ENCODE measurements around the gene NPTXR.

Gene NPTXR

DNA sequence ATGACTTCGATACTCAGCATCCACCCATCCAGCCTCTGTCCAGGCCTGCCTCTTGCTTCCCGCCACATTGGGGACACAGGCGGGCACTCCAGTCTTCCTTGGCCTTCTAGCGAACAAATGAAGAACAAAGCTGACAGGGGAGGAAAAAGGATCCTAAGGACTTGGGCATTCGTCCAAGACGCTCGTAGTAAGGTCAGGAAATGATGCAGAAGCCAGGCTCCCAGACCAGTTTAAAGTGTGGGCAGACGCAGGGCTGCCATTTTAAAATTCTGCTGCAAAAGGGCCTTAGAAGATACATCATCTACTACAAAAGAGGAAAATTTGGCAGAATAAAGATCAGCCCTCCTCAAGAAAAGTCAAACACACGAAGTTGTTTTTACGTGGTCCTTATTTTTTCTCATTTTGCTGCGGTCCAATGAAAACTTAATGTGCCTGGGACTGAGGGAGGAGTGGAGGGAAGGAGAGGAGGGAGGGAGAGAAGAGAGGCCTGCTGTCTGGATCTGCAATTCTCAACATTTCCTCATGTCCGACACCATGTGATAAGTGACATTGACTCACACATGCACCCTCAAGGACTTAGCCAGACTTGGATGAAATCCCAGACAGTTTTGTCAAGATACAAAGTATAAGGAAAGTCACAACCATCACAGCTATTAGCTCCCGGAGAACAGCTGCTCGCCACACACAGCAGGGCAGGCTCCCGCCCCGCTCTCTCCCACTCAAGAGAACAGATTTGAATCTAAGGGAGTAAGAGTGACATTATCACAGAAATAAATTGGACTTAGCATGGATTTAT is 55.6 kb downstream of the NPTXR start:
- Histone ChIP-seq H3K4me3 (ENCODE audit: severe bottlenecking) (no peak overlapping the region), H3K4me1 (ENCODE audit: insufficient read depth, poor library complexity, severe bottlenecking) (peaks cover 2% of the 10 kb centered on the region), H3K9me3 (ENCODE audit: severe bottlenecking) (no peaks in the 10 kb centered on the region), H3K36me3 (ENCODE audit: low read depth) (no peaks in the 10 kb centered on the region), H3K27ac (ENCODE audit: poor library complexity, severe bottlenecking) (no peak overlapping the region), H3K27me3 (ENCODE audit: insufficient read depth, poor library complexity, severe bottlenecking) (no peaks in the 10 kb centered on the region)
- TF ChIP-seq, protein P1, sequence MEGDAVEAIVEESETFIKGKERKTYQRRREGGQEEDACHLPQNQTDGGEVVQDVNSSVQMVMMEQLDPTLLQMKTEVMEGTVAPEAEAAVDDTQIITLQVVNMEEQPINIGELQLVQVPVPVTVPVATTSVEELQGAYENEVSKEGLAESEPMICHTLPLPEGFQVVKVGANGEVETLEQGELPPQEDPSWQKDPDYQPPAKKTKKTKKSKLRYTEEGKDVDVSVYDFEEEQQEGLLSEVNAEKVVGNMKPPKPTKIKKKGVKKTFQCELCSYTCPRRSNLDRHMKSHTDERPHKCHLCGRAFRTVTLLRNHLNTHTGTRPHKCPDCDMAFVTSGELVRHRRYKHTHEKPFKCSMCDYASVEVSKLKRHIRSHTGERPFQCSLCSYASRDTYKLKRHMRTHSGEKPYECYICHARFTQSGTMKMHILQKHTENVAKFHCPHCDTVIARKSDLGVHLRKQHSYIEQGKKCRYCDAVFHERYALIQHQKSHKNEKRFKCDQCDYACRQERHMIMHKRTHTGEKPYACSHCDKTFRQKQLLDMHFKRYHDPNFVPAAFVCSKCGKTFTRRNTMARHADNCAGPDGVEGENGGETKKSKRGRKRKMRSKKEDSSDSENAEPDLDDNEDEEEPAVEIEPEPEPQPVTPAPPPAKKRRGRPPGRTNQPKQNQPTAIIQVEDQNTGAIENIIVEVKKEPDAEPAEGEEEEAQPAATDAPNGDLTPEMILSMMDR (IDR thresholded peaks at IDR 0.05; ENCODE audit: poor library complexity, severe bottlenecking) = no peak
- ATAC-seq (ENCODE audit: low read depth) (no peak), DNase-seq (ENCODE audit: low spot score) (no peak)

DNA sequence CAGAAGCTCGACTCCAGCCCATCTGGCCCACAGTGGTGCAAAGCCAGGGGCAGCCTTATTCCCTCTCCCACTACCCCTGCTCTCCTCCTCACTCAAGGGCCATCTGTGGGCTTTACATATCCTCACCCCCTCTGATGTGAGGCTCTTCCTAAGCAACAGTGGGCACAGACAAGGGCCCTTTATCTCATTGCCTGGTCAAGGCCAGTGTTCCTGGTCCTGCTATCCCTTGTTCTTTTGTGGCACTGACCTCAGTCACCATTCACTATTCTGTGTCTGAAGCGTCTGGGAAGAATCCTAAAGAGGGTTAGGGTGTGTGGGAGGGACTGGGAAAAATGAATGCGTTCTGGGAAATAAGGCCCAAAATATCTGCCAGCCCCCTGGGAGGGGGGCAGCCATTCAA is 57.2 kb downstream of the NPTXR start:
- ATAC-seq (ENCODE audit: low read depth) (no peak), DNase-seq (ENCODE audit: low spot score) (no peak)
- H3K27ac ChIP-seq (ENCODE audit: poor library complexity, severe bottlenecking) = no peak overlapping the region
- no peaks in the 10 kb centered on the region for H3K27me3 ChIP-seq (ENCODE audit: insufficient read depth, poor library complexity, severe bottlenecking)
- H3K9me3 ChIP-seq (ENCODE audit: severe bottlenecking) = no peaks in the 10 kb centered on the region
- H3K4me1 ChIP-seq (ENCODE audit: insufficient read depth, poor library complexity, severe bottlenecking) = no peaks in the 10 kb centered on the region
- no peak overlapping the region for H3K4me3 ChIP-seq (ENCODE audit: severe bottlenecking)
- H3K36me3 ChIP-seq (ENCODE audit: low read depth) = no peaks in the 10 kb centered on the region
- TF ChIP-seq, protein P1 (IDR thresholded peaks at IDR 0.05; ENCODE audit: poor library complexity, severe bottlenecking) = no peak

DNA sequence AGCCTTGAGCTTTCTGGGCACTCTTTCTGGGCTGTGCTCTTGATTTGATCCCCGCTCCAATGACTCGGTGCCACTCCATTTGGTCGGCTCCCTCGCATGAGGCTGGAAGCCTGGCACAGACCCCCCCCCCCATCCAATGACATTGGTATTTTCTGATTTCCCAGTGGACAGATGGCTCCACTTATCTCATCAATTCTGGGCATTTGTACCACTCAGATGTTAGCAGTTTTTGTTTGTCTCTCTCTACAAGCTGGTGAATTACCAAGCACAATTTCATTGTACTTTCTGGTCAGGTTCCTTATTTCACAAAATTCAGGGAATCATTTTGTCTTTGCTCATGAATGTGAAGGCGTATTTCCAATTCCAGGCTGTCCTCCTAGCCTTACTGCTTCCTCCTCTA is 59.0 kb downstream of the NPTXR start:
- H3K9me3 ChIP-seq (ENCODE audit: severe bottlenecking) = no peaks in the 10 kb centered on the region
- ATAC-seq (ENCODE audit: low read depth) = no peak
- no peaks in the 10 kb centered on the region for H3K27me3 ChIP-seq (ENCODE audit: insufficient read depth, poor library complexity, severe bottlenecking)
- H3K36me3 ChIP-seq (ENCODE audit: low read depth) = no peaks in the 10 kb centered on the region
- TF ChIP-seq, protein P1 (IDR thresholded peaks at IDR 0.05; ENCODE audit: poor library complexity, severe bottlenecking) = no peak
- no peak overlapping the region for H3K27ac ChIP-seq (ENCODE audit: poor library complexity, severe bottlenecking)
- no peak for DNase-seq (ENCODE audit: low spot score)
- H3K4me1 ChIP-seq (ENCODE audit: insufficient read depth, poor library complexity, severe bottlenecking) = no peaks in the 10 kb centered on the region
- H3K4me3 ChIP-seq (ENCODE audit: severe bottlenecking) = no peak overlapping the region

DNA sequence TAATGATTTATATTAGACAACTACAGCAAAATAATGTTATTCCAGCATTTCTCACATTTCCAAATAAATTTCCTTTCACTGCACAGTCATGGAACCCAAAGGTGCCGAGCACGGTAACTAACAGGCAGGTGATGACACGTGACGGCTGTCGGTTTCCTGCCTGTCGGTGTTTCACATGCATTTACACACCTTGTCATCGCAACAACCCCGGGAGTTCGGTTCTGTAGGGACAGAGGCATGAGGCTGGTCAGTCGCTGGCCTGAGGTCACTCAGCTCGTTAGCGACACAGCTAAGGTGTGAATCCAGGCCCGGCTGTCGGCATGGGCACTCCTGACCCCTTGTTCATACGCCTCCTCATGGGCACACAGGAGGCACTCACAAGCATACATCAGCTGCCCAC is 59.8 kb downstream of the NPTXR start:
- H3K4me1 ChIP-seq (ENCODE audit: insufficient read depth, poor library complexity, severe bottlenecking) = no peaks in the 10 kb centered on the region
- no peak overlapping the region for H3K4me3 ChIP-seq (ENCODE audit: severe bottlenecking)
- TF ChIP-seq, protein P1 (IDR thresholded peaks at IDR 0.05; ENCODE audit: poor library complexity, severe bottlenecking) = no peak
- H3K27ac ChIP-seq (ENCODE audit: poor library complexity, severe bottlenecking) = no peak overlapping the region
- no peaks in the 10 kb centered on the region for H3K9me3 ChIP-seq (ENCODE audit: severe bottlenecking)
- DNase-seq (ENCODE audit: low spot score) (no peak), ATAC-seq (ENCODE audit: low read depth) (no peak)
- no peaks in the 10 kb centered on the region for H3K27me3 ChIP-seq (ENCODE audit: insufficient read depth, poor library complexity, severe bottlenecking)
- no peaks in the 10 kb centered on the region for H3K36me3 ChIP-seq (ENCODE audit: low read depth)

- Histone ChIP-seq H3K4me3 (ENCODE audit: severe bottlenecking) (no peak overlapping the region), H3K4me1 (ENCODE audit: insufficient read depth, poor library complexity, severe bottlenecking) (no peaks in the 10 kb centered on the region), H3K27me3 (ENCODE audit: insufficient read depth, poor library complexity, severe bottlenecking) (no peaks in the 10 kb centered on the region), H3K27ac (ENCODE audit: poor library complexity, severe bottlenecking) (no peak overlapping the region), H3K9me3 (ENCODE audit: severe bottlenecking) (no peaks in the 10 kb centered on the region), H3K36me3 (ENCODE audit: low read depth) (no peaks in the 10 kb centered on the region)
- no peak for DNase-seq (ENCODE audit: low spot score)
- TF ChIP-seq, protein P1 (IDR thresholded peaks at IDR 0.05; ENCODE audit: poor library complexity, severe bottlenecking) = no peak
- no peak for ATAC-seq (ENCODE audit: low read depth)
These were observed 60.7 kb downstream of the NPTXR start for GRCh38 chr22:38783095-38783615.

Data from RWPE2 (cell line).